Heart right ventricle (tissue), 16 donors: ENCODE results near the gene LHX4. TPM values are rescaled to one million over a fixed set of nuclear protein-coding genes. Genes with fewer than 3 reads are reported as not detected.
A peak's percentile ranks its signal among the peaks of the same experiment; 100 is the strongest.

Source experiments
- ATAC-seq, 8 donors: fragments of 200-7000 bp; cut with Tn5 transposase; one replicate each; pipeline ENCODE4 v1.9.1; 2020; ENCODE audit warnings: mild to moderate bottlenecking in 8 of 8, moderate library complexity in 8 of 8, moderate number of reproducible peaks in 1 of 8
- DNase-seq, 2 donors: peaks; one replicate each; pipeline ENCODE4 v3.0.0-alpha.2; 2020
- H3K27ac ChIP-seq, 10 donors: fragments of 200-600 bp; sonication (generic) in 2 of 10; one replicate each; pipeline versions ENCODE4 v1.5.0 to v1.8.0; 2020 to 2022; ENCODE audit warnings: mild to moderate bottlenecking in 3 of 10
- H3K27me3 ChIP-seq, 7 donors: fragments of 200-600 bp; one replicate each; pipeline ENCODE4 v1.8.0; 2021 to 2022; ENCODE audit warnings: mild to moderate bottlenecking in 2 of 7
- H3K36me3 ChIP-seq, 9 donors: fragments of 200-600 bp; sonication (generic) in 1 of 9; one replicate each; pipeline versions ENCODE4 v1.5.0 to v1.8.0; 2020 to 2022; ENCODE audit warnings: mild to moderate bottlenecking in 2 of 9
- H3K4me1 ChIP-seq, 9 donors: fragments of 200-600 bp; sonication (generic) in 1 of 9; one replicate each; pipeline versions ENCODE4 v1.5.0 to v1.8.0; 2020 to 2022; ENCODE audit warnings: mild to moderate bottlenecking in 4 of 9
- H3K4me3 ChIP-seq, 10 donors: fragments of 200-600 bp; sonication (generic) in 2 of 10; one replicate each; pipeline versions ENCODE4 v1.5.0 to v1.8.0; 2020 to 2022; ENCODE audit warnings: mild to moderate bottlenecking in 7 of 10, moderate library complexity in 2 of 10
- H3K9me3 ChIP-seq, 11 donors: fragments of 200-600 bp in 10 of 11; sonication (generic) in 2 of 11; one replicate each; pipeline versions ENCODE4 v1.5.0 to v1.8.0; 2013 to 2022; ENCODE audit warnings: mild to moderate bottlenecking in 2 of 11, control low read depth in 1 of 11, moderate library complexity in 1 of 11
- CTCF ChIP-seq, 9 donors: fragments of 200-600 bp; sonication (generic) in 2 of 9; IDR thresholded peaks; one replicate each; pipeline versions ENCODE4 v1.5.0 to v1.8.0; 2021 to 2022; ENCODE audit warnings: antibody characterized with exemption in 9 of 9, mild to moderate bottlenecking in 5 of 9, moderate library complexity in 1 of 9
- WGBS, 2 donors: extraction: QIAGEN DNeasy Blood & Tissue Kit; methylation state at CpG; one replicate each; pipeline ENCODE4 v1.1.7; 2013; ENCODE audit warnings: inconsistent platforms in 1 of 2; 5-methylcytosine and 5-hydroxymethylcytosine counted together
- intact Hi-C, 10 donors: fragments of 100-400 bp; cut with DNase I; formaldehyde crosslinking; loops; one replicate each; pipeline versions ENCODE4 v1.11.1 to v1.14.2; 2022
- polyA plus RNA-seq, 2 donors: library from polyadenylated mRNA; stranded (reverse); fragments of 200-250 nt; gene quantifications; one replicate each; pipeline ENCODE4 v1.2.3, GENCODE V29; 2013
- total RNA-seq, 10 donors: library from RNA; stranded (reverse); fragmentation: NEBNext Ultra II Directional in 3 of 10; extraction: Animal tissue kit (Norgen Biotek cat#: 25700) in 3 of 10; gene quantifications; one replicate each; pipeline versions ENCODE4 v1.2.1 to v1.2.4, GENCODE V29; 2021 to 2023
- donor health status: Arrhythmogenic right ventricular cardiomyopathy.
- donor health status: ischemic (EF 13 %, LVEDD 7.1; RV severe dilation, severe dysfunction).
- donor health status: healthy with polysubstance abuse.
- donor health status: DM: no; HTN: yes; CAD: no.
- donor health status: DM: no; HTN: no; CAD: no.
- donor health status: ischemic (EF 25% LVEDD 6.9; RV normal size, moderate dysfunction).
- donor health status: ischemic (EF 25% LVEDD 5.7; RV mildly dilated, moderate dysfunction).
- donor health status: healthy.
- donor health status: DM: yes; HTN: yes; CAD: no.
- donor health status: Ischemic cardiomyopathy.
- donor health status: ischemic (EF 35%, LVEDD 5.7; RV mildly dilated, moderate dysfunction).
- donor health status: nonischemic (EF 11% LVEDD 7.7; RV severe dilation, severe dysfunction).
- donor health status: DM: yes; HTN: yes; CAD: no.
- donor health status: PGD.
- donor health status: ischemic (EF 29% LVEDD 5.4; RV normal size, mild dysfunction).
- donor health status: nonischemic (EF 23%, LVEDD 6.1; RV moderate dilation, normal function).

Gene LHX4
- total and polyA plus RNA-seq, 12 donors: under 0.01 TPM; not detected in 11

- Histone ChIP-seq H3K27ac (no peak overlapping the region), H3K4me3 (no peak overlapping the region), H3K4me1 (peaks cover 7 to 40% (median 32%) of the 10 kb centered on the region in 9 donors), H3K27me3 (peaks cover 31 to 100% (median 97%) of the 10 kb centered on the region in 7 donors), H3K36me3 (no peaks in the 10 kb centered on the region), H3K9me3 (no peaks in the 10 kb centered on the region)
- 17 to 18% methylated on average over 17 of the region's 17 CpGs for WGBS, 2 donors
- ATAC-seq (no peak), DNase-seq (no peak)
- intact Hi-C loops: no loop called here
- no peak for TF ChIP-seq CTCF (IDR thresholded peaks at IDR 0.05)
Observed at GRCh38 chr1:180227861-180228647, 2.0 kb upstream of the LHX4 start.

- H3K4me3 ChIP-seq: peak overlapping the region; percentile 44 to 61 (median 58)
- peaks cover 7 to 48% (median 39%) of the 10 kb centered on the region in 9 donors for H3K4me1 ChIP-seq
- WGBS, 2 donors: 3% methylated on average over 47 to 57 of the region's 57 CpGs
- no peaks in the 10 kb centered on the region for H3K36me3 ChIP-seq
- H3K9me3 ChIP-seq: no peaks in the 10 kb centered on the region
- peaks cover 39 to 100% (median 99%) of the 10 kb centered on the region in 7 donors for H3K27me3 ChIP-seq
- DNase-seq (no peak), ATAC-seq (peak in 5 of 8 donors; percentile 5 to 32 (median 13))
- TF ChIP-seq CTCF (IDR thresholded peaks at IDR 0.05): no peak
- intact Hi-C loops: no loop called here
- H3K27ac ChIP-seq: no peak overlapping the region
Observed at GRCh38 chr1:180228648-180229482, 1.2 kb upstream of the LHX4 start.

- intact Hi-C loops: no loop called here
- 1% methylated on average over 28 of the region's 28 CpGs for WGBS, 2 donors
- peak overlapping the region; percentile 44 to 61 (median 58) for H3K4me3 ChIP-seq
- H3K27ac ChIP-seq: no peak overlapping the region
- H3K9me3 ChIP-seq: no peaks in the 10 kb centered on the region
- H3K4me1 ChIP-seq: peaks cover 16 to 63% (median 52%) of the 10 kb centered on the region in 9 donors
- DNase-seq (no peak), ATAC-seq (no peak)
- no peak for TF ChIP-seq CTCF (IDR thresholded peaks at IDR 0.05)
- peaks cover 53 to 100% (median 99%) of the 10 kb centered on the region in 7 donors for H3K27me3 ChIP-seq
- H3K36me3 ChIP-seq: no peaks in the 10 kb centered on the region
Observed at GRCh38 chr1:180230416-180230790, 339 bp downstream of the LHX4 start.

GRCh38 chr1:180230791-180231505 is 884 bp downstream of the LHX4 start:
- 0 to 1% methylated on average over 65 of the region's 65 CpGs for WGBS, 2 donors
- ATAC-seq: peak in 2 of 8 donors; percentile 7 to 30
- Histone ChIP-seq H3K27ac (no peak overlapping the region), H3K36me3 (no peaks in the 10 kb centered on the region), H3K9me3 (no peaks in the 10 kb centered on the region), H3K4me3 (peak overlapping the region; percentile 44 to 61 (median 58)), H3K27me3 (peaks cover 59 to 100% (median 99%) of the 10 kb centered on the region in 7 donors), H3K4me1 (peaks cover 16 to 69% (median 56%) of the 10 kb centered on the region in 9 donors)
- no peak for DNase-seq
- intact Hi-C loops: no loop called here
- no peak for TF ChIP-seq CTCF (IDR thresholded peaks at IDR 0.05)
